GM18511 (cell line): Measurements from ENCODE around the gene TSBP1.
"Not testable (repeated sequence)": the region's sequence is repeated elsewhere in the genome, so short reads cannot be mapped to it uniquely, and the experiment has no call there.

Experiments used
- ATAC-seq: cut with Tn5 transposase; IDR thresholded peaks from one replicate; pipeline ENCODE4 v1.9.1; 2021; ENCODE audit warnings: mild to moderate bottlenecking, moderate library complexity; ENCODE audit not compliant: unreplicated experiment

The TSBP1 gene

DNA sequence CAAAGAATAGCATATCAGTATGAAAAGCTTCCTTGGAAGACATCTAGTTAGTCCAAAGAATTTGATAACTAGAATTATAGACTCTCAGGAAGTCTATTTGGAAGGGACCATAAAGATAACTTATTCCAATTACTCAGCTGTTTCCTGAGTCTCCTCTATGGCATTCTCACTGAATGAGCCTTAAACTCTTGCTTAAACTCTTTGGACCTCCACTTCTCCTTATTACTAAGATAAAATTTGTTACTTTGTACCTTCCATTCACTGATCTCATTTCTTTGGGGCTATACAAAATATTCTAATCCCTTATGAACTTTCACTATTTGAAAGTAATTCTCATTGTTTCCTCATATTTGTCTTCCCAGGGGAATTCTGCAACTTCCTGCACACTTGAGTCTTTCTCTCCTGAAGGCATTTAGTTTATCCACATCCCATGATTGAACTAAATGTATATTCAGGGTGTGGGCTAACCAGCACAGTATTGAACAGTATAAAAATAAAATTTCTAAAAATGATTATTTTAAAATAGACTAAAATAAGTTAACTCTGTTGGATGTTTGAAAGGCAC lies 80.7 kb downstream of the TSBP1 start:
- no peak for ATAC-seq

- ATAC-seq: no peak
Observed at GRCh38 chr6:32288426-32288825, 83.3 kb downstream of the TSBP1 start.

- ATAC-seq: not testable (repeated sequence)
Observed at GRCh38 chr6:32273801-32274577, 97.7 kb downstream of the TSBP1 start.

DNA sequence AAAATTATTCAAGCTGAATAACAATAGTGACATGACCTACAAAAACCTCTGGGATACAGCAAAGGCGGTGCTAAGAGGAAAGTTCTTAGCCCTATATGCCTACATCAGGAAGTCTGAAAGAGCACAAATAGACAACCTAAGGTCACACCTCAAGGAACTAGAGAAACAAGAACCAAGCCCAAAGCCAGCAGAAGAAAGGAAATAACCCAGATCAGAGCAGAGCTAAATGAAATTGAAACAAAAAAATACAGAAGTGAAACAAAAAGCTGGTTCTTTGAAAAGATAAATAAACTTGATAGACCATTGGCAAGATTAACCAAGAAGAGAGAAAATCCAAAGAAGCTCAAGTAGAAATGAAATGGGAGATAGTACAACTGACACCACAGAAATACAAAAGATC lies 100.3 kb downstream of the TSBP1 start:
- no peak for ATAC-seq

- ATAC-seq: not testable (repeated sequence)
Observed at GRCh38 chr6:32268459-32268858, 103.2 kb downstream of the TSBP1 start.

DNA sequence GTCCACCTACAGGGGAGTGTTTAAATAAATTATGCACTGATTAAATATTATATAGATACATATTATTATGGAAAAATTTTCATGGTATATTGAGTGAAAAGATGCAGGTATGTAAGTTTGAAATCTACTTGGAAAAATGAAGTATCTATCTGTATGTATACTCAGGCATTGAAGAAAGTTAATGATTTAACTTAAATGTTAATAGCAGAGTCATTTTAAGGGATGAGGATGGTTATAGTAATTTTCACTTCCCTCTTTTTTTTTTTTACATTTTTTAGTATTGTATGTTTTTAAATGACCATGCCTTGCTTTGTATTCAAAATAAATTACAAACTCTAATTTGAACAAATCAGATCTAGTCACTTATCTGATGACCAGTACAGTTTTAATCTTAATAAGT lies 104.7 kb downstream of the TSBP1 start:
- no peak for ATAC-seq

- not testable (repeated sequence) for ATAC-seq
Observed at GRCh38 chr6:32257262-32257661, 114.4 kb downstream of the TSBP1 start.

- ATAC-seq: no peak
Observed at GRCh38 chr6:32255199-32256153, 116.2 kb downstream of the TSBP1 start.

GRCh38 chr6:32254761-32255198 lies 116.9 kb downstream of the TSBP1 start:
- no peak for ATAC-seq

DNA sequence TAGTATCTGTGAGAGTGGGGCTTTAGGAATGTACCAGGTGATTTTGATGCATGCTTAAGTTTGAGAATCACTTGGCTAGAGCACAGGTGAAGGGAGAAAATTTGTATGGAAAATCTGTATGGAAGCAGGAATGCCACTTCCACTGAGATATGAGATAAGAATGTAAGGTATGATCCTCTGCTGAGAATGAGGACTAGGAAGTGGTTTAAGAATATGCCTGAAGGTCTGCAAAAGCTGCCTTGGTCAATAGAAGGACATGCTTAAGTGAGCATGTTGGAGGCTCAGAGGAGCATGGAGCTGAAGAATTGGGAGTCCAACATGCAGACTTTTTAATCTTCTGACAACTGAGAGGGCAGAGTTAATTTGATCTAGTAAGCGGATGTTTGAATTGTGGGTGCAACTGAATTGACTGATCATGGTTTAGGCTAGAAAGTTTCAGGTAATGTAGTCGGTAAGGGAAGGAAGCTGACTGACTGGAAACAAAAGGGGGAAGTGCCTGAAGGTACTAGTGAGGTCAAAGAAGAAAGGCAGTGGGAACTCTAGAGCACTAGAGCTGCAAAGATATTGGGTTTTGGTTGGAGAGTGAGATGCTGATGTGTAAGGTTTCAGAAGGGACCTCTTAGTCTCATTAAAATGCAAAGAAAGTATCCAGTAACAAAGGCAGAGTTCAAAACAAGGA lies 119.2 kb downstream of the TSBP1 start:
- ATAC-seq: no peak

GRCh38 chr6:32249262-32249661 lies 122.4 kb downstream of the TSBP1 start:
- ATAC-seq: no peak

DNA sequence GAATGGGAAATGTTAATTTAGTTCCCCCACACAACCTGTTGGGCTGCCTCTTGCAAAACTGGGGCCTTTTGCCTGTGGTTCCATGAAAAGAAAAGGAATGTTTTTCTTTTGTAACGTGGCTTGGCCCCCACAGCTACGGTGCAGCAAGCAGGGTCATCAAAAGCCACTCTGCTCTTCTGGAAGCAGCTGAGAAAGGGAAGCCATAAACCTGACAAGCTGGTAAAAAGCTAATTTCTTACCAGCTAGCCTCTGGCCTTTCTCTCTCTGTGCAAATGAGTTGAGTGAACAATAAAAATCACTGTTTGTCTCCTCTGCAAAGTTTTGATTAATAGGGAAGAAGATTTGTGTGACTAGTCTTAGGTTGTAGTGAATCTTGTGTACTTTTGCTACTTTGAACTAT lies 124.3 kb downstream of the TSBP1 start:
- no peak for ATAC-seq

DNA sequence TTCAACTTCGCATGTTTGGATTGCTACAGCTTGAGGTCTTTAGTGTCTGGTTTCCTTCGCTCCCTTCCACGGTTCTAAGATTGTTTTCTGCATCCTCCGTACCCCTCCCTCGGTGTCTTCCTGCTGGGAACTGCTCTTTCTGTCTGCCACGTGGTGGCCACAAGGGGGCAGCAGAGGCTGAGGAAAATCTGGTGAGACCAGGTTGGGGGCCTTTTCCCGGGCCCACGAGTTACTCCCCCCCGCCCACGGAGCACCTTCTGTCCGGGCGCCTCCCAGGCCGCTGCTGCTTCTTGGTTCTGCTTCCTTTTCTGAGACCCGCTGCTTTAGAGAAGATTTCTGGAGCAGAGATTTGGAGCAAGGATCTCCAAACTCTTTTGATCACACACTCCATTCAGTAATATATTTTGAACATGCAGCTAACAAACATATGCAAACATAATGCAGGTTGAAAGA lies 126.7 kb downstream of the TSBP1 start:
- ATAC-seq: no peak

DNA sequence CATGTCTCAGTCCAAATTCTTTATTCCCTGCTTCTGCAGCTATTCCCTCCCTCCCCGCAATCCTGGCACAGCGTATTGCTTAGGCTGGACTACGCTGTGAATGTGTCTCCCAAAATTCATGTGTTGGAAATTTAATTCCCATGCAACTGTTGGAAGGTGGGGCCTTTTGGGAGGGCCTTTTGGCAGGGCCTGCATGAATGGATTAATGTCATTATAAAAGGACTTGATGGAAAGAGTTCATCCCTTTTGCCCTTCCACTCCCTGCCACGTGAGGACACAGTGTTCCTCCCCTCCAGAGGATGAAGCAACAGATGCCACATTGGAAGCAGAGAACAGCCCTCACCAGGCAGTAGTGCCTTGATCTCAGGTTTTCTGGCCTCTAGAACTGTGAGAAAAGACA lies 127.4 kb downstream of the TSBP1 start:
- no peak for ATAC-seq
